Stimulated activated CD8-positive, alpha-beta memory T cell treated with anti-CD3 and anti-CD28 coated beads, Interleukin-7, amount 100 ng/mL, for 24 hours (primary cell): ENCODE results near the gene ICE2.

Source experiments
- DNase-seq: peaks from one replicate; pipeline ENCODE4 v3.0.0-alpha.2; 2020; ENCODE audit warnings: low read depth

The ICE2 gene

GRCh38 chr15:60478566-60479360 lies at the start of gene ICE2:
ICE2 (minus strand) TSS chr15:60479142; CDS start chr15:60477977, 1,165 bp downstream.
- peak; percentile 97 for DNase-seq

- no peak for DNase-seq
These were observed 49.6 kb upstream of the ICE2 start for GRCh38 chr15:60528530-60528929.

- no peak for DNase-seq
These were observed 48.5 kb upstream of the ICE2 start for GRCh38 chr15:60527456-60527855.

GRCh38 chr15:60526127-60526616 lies 47.2 kb upstream of the ICE2 start:
- DNase-seq = no peak

GRCh38 chr15:60525341-60526039 lies 46.5 kb upstream of the ICE2 start:
- no peak for DNase-seq

GRCh38 chr15:60523056-60523455 lies 44.1 kb upstream of the ICE2 start:
- DNase-seq = no peak

- DNase-seq = peak; percentile 59
These were observed 42.0 kb upstream of the ICE2 start for GRCh38 chr15:60520825-60521368.

- DNase-seq = no peak
These were observed 41.3 kb upstream of the ICE2 start for GRCh38 chr15:60520013-60520824.

- DNase-seq = no peak
These were observed 40.3 kb upstream of the ICE2 start for GRCh38 chr15:60519218-60519617.

GRCh38 chr15:60518511-60518910 lies 39.6 kb upstream of the ICE2 start:
- DNase-seq = no peak

- DNase-seq = no peak
These were observed 35.4 kb upstream of the ICE2 start for GRCh38 chr15:60514261-60514881.

GRCh38 chr15:60513676-60514075 lies 34.7 kb upstream of the ICE2 start:
- DNase-seq = no peak

GRCh38 chr15:60512937-60513336 lies 34.0 kb upstream of the ICE2 start:
- DNase-seq = no peak

GRCh38 chr15:60511351-60512031 lies 32.5 kb upstream of the ICE2 start:
- DNase-seq = no peak

- no peak for DNase-seq
These were observed 31.1 kb upstream of the ICE2 start for GRCh38 chr15:60510006-60510405.

GRCh38 chr15:60509470-60509869 lies 30.5 kb upstream of the ICE2 start:
- no peak for DNase-seq

- DNase-seq = no peak
These were observed 29.5 kb upstream of the ICE2 start for GRCh38 chr15:60508442-60508841.

GRCh38 chr15:60507596-60508424 lies 28.9 kb upstream of the ICE2 start:
- DNase-seq = no peak

- no peak for DNase-seq
These were observed 17.9 kb upstream of the ICE2 start for GRCh38 chr15:60496853-60497252.

GRCh38 chr15:60494108-60494507 lies 15.2 kb upstream of the ICE2 start:
- DNase-seq = no peak
